Ovary (tissue), 9 donors: Measurements from ENCODE around the gene ZFAND2A. TPM values are rescaled to one million over a fixed set of nuclear protein-coding genes. Genes with fewer than 3 reads are reported as not detected.

ENCODE experiments used
- DNase-seq, 5 donors: peaks; one replicate each; pipeline ENCODE4 v3.0.0-alpha.2; 2019 to 2020
- H3K27ac ChIP-seq, 2 donors: fragments of 200-600 bp; one replicate each; pipeline versions ENCODE4 v1.5.1 to v1.8.0; 2019 to 2022
- H3K27me3 ChIP-seq: fragments of 200-600 bp; one replicate; pipeline ENCODE4 v1.8.0; 2022
- H3K36me3 ChIP-seq: fragments of 200-600 bp; sonication (generic); one replicate; pipeline ENCODE4 v1.5.1; 2019
- H3K4me1 ChIP-seq: one replicate; pipeline ENCODE4 v1.8.1; 2013; ENCODE audit warnings: mild to moderate bottlenecking, moderate library complexity; ENCODE audit not compliant: insufficient read depth
- H3K4me3 ChIP-seq: fragments of 200-600 bp; sonication (generic); one replicate; pipeline ENCODE4 v1.5.1; 2017
- H3K9me3 ChIP-seq, 2 donors: fragments of 200-600 bp in 1 of 2; sonication (generic) in 1 of 2; one replicate each; pipeline versions ENCODE4 v1.5.1 to v1.8.1; 2013 to 2019; ENCODE audit warnings: mild to moderate bottlenecking in 1 of 2, moderate library complexity in 1 of 2
- CTCF ChIP-seq, 3 donors: fragments of 450-650 bp in 2 of 3; fragments of 200-600 bp in 1 of 3; IDR thresholded peaks; one replicate each; pipeline versions ENCODE4 v1.5.1 to v1.8.0; 2016 to 2022; ENCODE audit warnings: antibody characterized with exemption in 3 of 3, mild to moderate bottlenecking in 1 of 3
- EP300 ChIP-seq: sonication (generic); formaldehyde crosslinking; IDR thresholded peaks from one replicate; pipeline ENCODE4 v1.6.1; 2017; ENCODE audit warnings: antibody characterized with exemption
- POLR2A ChIP-seq: fragments of 450-650 bp; IDR thresholded peaks from one replicate; pipeline ENCODE4 v1.6.1; 2017; ENCODE audit warnings: antibody characterized with exemption, mild to moderate bottlenecking, moderate library complexity
- WGBS, 3 donors: extraction: QIAGEN DNeasy Blood & Tissue Kit in 1 of 3; methylation state at CpG; one replicate each; pipeline versions ENCODE4 v1.1.5 to v1.1.7; 2013 to 2017; 5-methylcytosine and 5-hydroxymethylcytosine counted together
- intact Hi-C, 4 donors: fragments of 100-400 bp; cut with DNase I; formaldehyde crosslinking; loops; one replicate each; pipeline versions ENCODE4 v1.11.0 to v1.15.1; 2022 to 2023
- polyA plus RNA-seq, 2 donors: library from polyadenylated mRNA; stranded (reverse); fragments of 200-250 nt in 1 of 2; fragments of 350-450 nt in 1 of 2; fragmentation: Illumina TruSeq in 1 of 2; extraction: RNeasy Lipid Tissue Mini Kit (QIAGEN cat#74804) in 1 of 2; gene quantifications; one replicate each; pipeline ENCODE4 v1.2.3, GENCODE V29; 2013 to 2014
- total RNA-seq, 7 donors: library from RNA; depleted of rRNA in 2 of 7; stranded (reverse); fragments of >200 nt in 2 of 7; fragmentation: NEBNext Ultra II Directional in 3 of 7; extraction: Animal tissue kit (Norgen Biotek cat#: 25700) in 3 of 7; gene quantifications; one replicate each; pipeline versions ENCODE4 v1.1.0 to v1.2.4, GENCODE V29; 2016 to 2023
- donor health status: DM: no; HTN: no; CAD: no; lungs with moderate emphysema.
- donor health status: DM: no; HTN: no; CAD: no.
- donor health status: Bipolar disorder and iron deficiency.
- donor health status: DM: yes; HTN: yes; CAD: no.
- donor health status: DM: no; HTN: no; CAD: no.
- donor health status: DM: yes; HTN: yes; CAD: no.

Gene ZFAND2A
- total and polyA plus RNA-seq, 9 donors = 8.1 to 34.9 (median 18.2) TPM

GRCh38 chr7:1108264-1108920, 51.6 kb downstream of the ZFAND2A start:
- 88 to 91% (median 91%) methylated on average over 21 to 30 of the region's 30 CpGs for WGBS, 3 donors
- Histone ChIP-seq H3K27me3 (no peaks in the 10 kb centered on the region), H3K36me3 (no peaks in the 10 kb centered on the region), H3K27ac (no peak overlapping the region), H3K4me1 (no peaks in the 10 kb centered on the region), H3K4me3 (no peak overlapping the region), H3K9me3 (no peaks in the 10 kb centered on the region)
- intact Hi-C loops = no loop called here
- DNase-seq = peak in 2 of 5 donors; percentile 23 to 24
- TF ChIP-seq EP300 = no peak
- TF ChIP-seq CTCF (IDR thresholded peaks at IDR 0.05) = no peak
- no peak for TF ChIP-seq POLR2A

DNA sequence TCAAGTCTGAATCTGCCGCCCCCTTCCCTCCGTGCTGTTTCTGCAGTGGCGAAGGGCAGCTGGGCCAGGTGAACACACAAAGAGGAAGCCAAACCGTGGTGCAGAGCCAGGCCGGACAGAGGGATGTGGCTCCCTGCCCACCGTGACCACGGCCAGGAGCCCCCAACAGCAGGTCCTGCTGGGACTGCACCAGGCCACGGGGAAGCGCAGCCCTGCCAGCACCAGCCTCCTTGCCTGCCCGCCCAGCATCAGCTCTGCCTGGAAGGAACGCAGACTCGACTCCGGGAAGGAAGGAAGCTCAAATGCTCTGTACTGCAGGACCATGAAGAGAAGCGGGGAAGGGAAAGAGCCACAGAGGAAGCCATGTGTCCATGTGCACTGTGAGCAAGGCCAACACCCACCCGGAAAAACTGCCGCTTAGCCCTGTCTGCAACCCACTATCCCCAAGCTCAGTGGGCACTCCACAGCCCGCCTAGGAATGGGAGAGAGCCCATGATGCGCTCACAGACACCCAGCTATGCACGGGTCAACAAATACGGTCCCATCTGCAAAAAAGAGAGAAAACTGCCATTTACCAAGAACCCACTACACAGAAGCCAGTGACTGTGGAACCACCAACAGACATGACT, 53.1 kb downstream of the ZFAND2A start:
- H3K9me3 ChIP-seq = no peaks in the 10 kb centered on the region

GRCh38 chr7:1106063-1106792, 53.8 kb downstream of the ZFAND2A start:
- 79 to 80% (median 79%) methylated on average over 27 of the region's 27 CpGs for WGBS, 3 donors
- Histone ChIP-seq H3K4me1 (no peaks in the 10 kb centered on the region), H3K27ac (no peak overlapping the region), H3K27me3 (no peaks in the 10 kb centered on the region), H3K36me3 (no peaks in the 10 kb centered on the region), H3K4me3 (no peak overlapping the region), H3K9me3 (no peaks in the 10 kb centered on the region)
- TF ChIP-seq POLR2A = no peak
- TF ChIP-seq CTCF (IDR thresholded peaks at IDR 0.05) = no peak
- TF ChIP-seq EP300 = no peak
- DNase-seq = no peak
- intact Hi-C loops = no loop called here

More for the DNA sequence above, 53.1 kb downstream of the ZFAND2A start:
- WGBS, 3 donors = 63 to 73% (median 72%) methylated on average over 18 to 20 of the region's 20 CpGs
- intact Hi-C loops = no loop called here
- peak in 2 of 5 donors; percentile 13 to 34 for DNase-seq
- Histone ChIP-seq H3K27me3 (no peaks in the 10 kb centered on the region), H3K4me1 (no peaks in the 10 kb centered on the region), H3K27ac (no peak overlapping the region), H3K4me3 (no peak overlapping the region), H3K36me3 (no peaks in the 10 kb centered on the region)
- no peak for TF ChIP-seq POLR2A
- no peak for TF ChIP-seq EP300
- TF ChIP-seq CTCF (IDR thresholded peaks at IDR 0.05) = no peak

DNA sequence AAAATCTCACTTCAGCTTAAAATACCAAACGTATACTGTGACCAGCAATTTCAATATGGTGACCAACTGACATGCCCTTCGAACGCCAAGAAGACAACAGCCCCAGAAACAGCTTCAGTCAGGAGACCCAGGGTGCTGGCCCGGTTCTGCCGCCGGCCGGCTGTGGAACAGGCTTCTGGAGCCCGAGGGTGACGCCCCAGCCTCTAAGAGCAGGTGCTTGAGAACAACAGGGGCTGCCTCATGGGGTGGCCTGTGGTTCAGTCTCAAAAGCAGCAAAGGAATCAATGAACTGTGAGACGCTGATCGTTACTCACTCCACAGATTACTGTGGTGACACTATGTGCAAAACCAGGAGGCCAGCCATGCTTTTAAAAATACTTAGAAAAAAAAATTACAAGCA, 54.8 kb downstream of the ZFAND2A start:
- no peak for DNase-seq
- no peaks in the 10 kb centered on the region for H3K4me1 ChIP-seq
- WGBS, 3 donors = 90 to 95% (median 92%) methylated on average over 11 of the region's 11 CpGs
- no peak overlapping the region for H3K4me3 ChIP-seq
- no peaks in the 10 kb centered on the region for H3K9me3 ChIP-seq
- no peak overlapping the region for H3K27ac ChIP-seq
- H3K27me3 ChIP-seq = no peaks in the 10 kb centered on the region
- TF ChIP-seq EP300 (no peak), CTCF (IDR thresholded peaks at IDR 0.05) (no peak), POLR2A (no peak)
- no peaks in the 10 kb centered on the region for H3K36me3 ChIP-seq
- intact Hi-C loops = no loop called here
